ENCODE measurements around the gene ADGRL3.

Gene ADGRL3

GRCh38 chr4:61426229-61426628 is 226.1 kb downstream of the ADGRL3 start:
- DNase-seq (ENCODE audit: low read depth) = no peak

DNA sequence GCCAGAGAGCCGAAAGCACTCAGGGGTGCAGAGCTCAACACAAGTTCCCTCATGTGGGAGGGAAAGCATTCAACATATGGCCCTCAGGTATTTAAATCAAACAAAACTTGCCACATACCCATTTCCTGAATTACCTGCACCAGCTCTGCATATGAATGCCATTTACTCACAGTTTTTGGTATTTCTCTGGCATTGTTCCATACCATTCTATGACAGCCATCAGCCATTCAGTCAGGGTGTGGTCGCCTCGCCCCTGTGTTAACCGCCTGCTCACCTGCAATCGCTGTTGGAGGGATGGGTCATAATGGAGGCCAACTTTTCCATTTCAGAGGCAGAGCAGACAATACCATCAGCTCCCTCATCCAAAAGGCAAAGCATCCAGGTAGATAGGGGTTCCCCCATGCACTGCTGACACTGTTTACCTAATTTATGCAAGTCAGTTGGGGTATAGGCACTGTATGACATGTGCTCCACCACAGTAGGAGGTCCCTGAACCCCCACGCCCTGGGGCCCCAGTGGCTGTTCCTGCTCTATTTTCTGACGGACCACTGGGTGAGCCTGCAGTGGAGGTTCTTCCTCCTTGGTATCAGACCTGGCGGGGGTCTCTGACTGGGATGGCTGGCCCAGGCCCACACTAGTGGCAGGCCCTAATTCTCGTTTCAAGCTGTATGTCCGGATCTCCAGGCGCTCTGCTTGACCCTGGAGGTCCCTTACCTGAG is 227.1 kb downstream of the ADGRL3 start:
- no peak for DNase-seq (ENCODE audit: low read depth)

GRCh38 chr4:61427818-61428495 is 227.8 kb downstream of the ADGRL3 start:
- DNase-seq (ENCODE audit: low read depth) = no peak

GRCh38 chr4:61428950-61429349 is 228.8 kb downstream of the ADGRL3 start:
- no peak for DNase-seq (ENCODE audit: low read depth)

GRCh38 chr4:61431131-61431530 is 231.0 kb downstream of the ADGRL3 start:
- DNase-seq (ENCODE audit: low read depth) = no peak

GRCh38 chr4:61437923-61438322 is 237.8 kb downstream of the ADGRL3 start:
- DNase-seq (ENCODE audit: low read depth) = no peak

GRCh38 chr4:61440321-61440720 is 240.2 kb downstream of the ADGRL3 start:
- no peak for DNase-seq (ENCODE audit: low read depth)

- DNase-seq (ENCODE audit: low read depth) = no peak
These were observed 242.8 kb downstream of the ADGRL3 start for GRCh38 chr4:61442936-61443335.

- peak; percentile 70 for DNase-seq (ENCODE audit: low read depth)
These were observed 243.8 kb downstream of the ADGRL3 start for GRCh38 chr4:61443813-61444510.

GRCh38 chr4:61445374-61446063 is 245.4 kb downstream of the ADGRL3 start:
- DNase-seq (ENCODE audit: low read depth) = no peak

DNA sequence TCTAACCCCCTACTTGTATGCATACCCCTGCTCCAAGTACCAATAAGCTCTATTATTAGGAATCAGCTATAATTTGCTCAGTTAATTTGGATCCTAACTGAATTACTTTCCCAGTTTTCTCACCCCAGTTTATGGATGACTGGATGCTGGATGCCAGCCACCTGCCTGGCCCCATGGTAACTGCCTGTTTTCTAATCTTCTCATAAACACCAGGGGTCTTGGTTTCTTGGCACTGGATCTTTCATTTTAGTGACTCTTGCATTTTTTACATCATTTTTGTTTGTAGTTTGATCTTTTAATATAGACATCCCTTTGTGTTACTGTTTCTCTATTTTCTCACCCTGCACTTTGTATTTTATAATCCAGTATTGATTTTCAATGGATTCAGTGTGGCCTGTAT is 246.8 kb downstream of the ADGRL3 start:
- DNase-seq (ENCODE audit: low read depth) = no peak

DNA sequence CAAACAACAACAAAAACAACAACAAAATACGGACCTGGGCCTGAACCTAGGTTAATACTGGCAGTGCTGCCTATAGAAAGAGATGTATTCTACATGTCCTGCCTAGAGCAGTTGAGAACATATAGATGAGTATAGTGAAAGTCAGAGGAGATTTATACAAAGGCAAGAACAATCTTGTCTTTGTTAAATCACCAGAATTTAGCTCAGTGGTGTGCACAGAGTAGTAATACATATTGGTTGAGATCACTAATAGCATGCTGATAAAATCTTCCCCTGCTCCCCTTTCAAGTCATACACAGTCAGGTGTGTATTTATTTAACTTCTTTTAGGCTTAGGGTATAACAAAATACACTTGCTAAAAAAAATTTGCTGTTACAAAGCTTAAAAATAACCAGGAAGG is 247.8 kb downstream of the ADGRL3 start:
- no peak for DNase-seq (ENCODE audit: low read depth)

DNA sequence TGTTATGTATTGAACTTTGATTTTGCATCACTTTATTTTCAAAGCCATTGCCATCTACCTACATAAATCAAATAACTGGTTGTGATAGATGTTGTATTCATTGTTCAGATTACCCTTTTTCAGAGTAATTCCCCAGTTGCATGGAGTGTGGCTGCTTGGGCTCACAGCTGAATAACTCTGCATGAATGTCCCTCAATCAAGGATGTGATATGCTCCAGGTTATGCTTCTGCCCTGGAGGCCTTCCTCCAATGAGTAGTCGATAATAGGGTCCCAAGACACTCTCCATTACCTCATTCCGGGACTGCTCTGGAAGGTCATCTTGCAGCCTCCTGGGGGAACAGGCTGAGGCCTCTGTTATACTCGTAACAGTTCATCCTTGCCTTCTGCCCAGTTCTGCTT is 251.8 kb downstream of the ADGRL3 start:
- DNase-seq (ENCODE audit: low read depth) = no peak

DNA sequence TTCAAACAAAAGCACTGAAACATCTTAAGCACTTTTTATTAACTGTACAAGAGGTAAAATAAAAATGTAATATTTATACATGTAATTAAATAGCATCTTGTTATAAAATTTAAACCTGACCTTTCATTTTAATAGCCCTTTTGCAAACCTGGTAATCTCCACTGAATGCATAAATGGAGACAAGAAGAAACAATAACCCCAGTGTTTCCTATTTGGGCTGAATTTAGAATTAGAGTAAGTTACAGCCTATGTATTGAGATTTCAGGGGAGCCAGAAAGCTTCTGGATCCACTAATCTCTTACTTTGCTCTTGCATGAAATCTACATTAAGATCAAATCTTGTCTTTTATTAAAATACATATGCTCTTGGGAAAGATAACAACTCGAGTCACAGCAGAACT is 261.8 kb downstream of the ADGRL3 start:
- no peak for DNase-seq (ENCODE audit: low read depth)

- DNase-seq (ENCODE audit: low read depth) = peak; percentile 55
These were observed 262.6 kb downstream of the ADGRL3 start for GRCh38 chr4:61462451-61463326.

DNA sequence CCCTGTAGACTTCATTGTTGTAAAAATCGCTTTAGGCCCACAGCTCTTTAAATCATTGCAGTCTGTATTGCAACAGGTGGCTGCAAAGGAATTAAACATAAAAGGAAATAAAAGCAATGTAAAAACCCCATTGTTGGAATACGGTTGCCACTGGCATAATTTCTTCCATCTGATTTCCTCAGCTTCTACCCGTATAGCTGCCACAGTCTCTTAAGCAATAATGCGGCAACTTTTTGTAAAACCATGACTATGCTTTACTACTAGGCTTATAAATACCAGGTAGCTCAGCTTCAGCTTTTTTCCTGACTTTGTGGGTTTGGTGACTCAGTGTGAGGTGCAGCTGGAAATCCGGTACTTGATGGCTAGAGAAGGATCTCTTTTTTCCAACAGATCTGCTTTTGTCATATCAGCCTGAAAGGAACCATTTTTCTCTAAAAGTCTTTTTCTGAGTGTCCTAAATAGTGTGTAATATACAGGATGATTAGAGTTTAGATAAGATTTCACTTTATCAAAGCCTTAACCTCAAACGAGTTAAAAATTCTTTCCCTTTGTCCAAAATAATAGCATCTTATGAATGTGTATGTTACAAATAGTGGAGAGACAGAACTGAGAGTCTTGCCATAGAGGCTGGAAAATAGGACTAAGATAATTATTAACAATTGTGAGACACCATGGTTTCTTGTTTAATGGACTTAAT is 268.0 kb downstream of the ADGRL3 start:
- DNase-seq (ENCODE audit: low read depth) = peak; percentile 86

GRCh38 chr4:61473306-61473705 is 273.2 kb downstream of the ADGRL3 start:
- no peak for DNase-seq (ENCODE audit: low read depth)

GRCh38 chr4:61478340-61478739 is 278.2 kb downstream of the ADGRL3 start:
- no peak for DNase-seq (ENCODE audit: low read depth)

- DNase-seq (ENCODE audit: low read depth) = no peak
These were observed 284.9 kb downstream of the ADGRL3 start for GRCh38 chr4:61485056-61485455.

DNA sequence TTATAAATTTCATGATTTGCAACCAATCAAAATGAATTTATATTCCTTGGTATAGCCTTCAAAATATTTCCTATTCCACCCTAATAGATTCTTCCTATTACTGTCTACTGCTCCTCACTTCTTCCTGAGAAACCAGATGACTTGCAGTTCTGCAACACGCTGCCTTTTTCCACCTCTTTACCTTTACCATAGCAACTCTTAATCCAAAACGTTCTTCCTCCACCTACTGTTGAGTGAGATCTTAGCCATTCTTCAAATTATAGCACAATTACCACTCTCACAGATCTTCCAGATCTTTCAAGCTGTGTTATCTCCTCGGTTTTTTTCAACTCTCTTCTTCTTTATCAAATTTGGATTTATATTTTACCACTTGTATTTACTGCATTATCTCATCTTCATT is 289.8 kb downstream of the ADGRL3 start:
- DNase-seq (ENCODE audit: low read depth) = no peak

DNA sequence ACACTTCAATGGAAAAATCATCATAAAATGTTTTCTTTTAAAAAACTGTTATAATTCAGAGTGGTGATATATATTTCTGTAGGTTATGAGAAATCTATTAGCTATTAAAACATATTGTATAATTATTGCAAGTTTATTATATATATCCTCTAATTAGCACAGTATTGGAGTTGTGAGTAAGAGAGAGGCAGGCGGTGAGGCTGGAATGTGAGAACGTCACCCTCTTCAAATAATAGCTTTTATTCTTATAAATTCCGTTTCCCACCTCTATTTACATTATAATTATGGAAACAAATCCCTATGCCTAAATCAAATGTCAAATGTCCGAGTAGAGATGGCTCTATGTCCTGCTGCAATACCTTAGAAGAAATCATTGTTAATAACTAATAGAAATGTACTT is 292.9 kb downstream of the ADGRL3 start:
- DNase-seq (ENCODE audit: low read depth) = no peak

Data from ELR (cell line).